ENCODE measurements around the gene FAM204A.

DNA sequence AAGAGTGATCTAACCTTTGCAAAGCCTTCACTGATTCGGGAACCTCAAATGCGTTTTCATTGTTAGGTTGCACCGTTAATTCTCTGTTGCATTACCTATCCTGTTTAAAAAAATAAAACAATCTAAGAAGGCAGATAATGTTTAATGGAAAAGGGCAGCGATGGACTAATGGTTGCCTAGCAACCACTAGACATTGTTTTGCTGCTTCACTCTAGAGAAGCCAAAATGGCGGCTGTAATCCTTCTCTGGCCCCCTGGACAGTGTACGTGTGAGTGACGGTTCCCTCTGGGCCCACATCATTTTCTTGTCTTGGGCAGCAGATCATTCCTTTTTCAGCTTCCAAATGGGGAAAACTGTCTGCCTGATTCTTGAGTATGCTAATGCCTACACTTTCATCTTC, 43.3 kb downstream of the FAM204A start:
- no peak for TF ChIP-seq POLR2AphosphoS5 (IDR thresholded peaks at IDR 0.05; ENCODE audit: low read depth, low read length)
- no peak for TF ChIP-seq TAF1 (IDR thresholded peaks at IDR 0.05; ENCODE audit: borderline replicate concordance, insufficient read depth, low read length)

Data from PFSK-1 (cell line).